GM12875 (cell line): ENCODE data around the gene MAPK10.

ENCODE experiments used
- H3K4me3 ChIP-seq: one replicate; pipeline ENCODE4 v1.5.1; 2011; ENCODE audit warnings: low read depth, low read length, control low read depth
- TF ChIP-seq, protein P1 (sequence below): IDR thresholded peaks from 2 replicates; pipeline ENCODE4 v1.5.1; 2011; ENCODE audit warnings: low read depth, mild to moderate bottlenecking, control low read depth, inconsistent platforms, low read length, moderate library complexity, borderline replicate concordance; ENCODE audit not compliant: insufficient read depth

The MAPK10 gene

DNA sequence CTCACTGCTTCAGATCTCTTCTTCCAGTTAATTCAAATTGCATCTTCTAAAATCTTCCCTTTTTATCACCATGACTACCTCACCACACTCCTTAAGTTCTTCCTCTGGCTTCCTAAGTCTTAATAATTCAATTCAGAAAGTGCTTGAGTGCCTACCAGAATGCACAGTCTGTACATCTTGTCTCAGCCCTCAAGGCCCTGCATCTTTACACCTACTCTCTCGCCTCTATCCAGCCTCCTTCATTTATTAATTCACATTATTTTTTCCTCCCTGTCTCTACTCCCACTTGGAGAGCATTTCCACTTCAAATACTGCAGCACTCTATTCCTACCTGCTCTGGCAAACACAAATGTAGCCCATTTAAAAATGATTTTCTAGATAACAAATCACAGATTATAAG lies 90.5 kb downstream of the MAPK10 start:
- TF ChIP-seq, protein P1, sequence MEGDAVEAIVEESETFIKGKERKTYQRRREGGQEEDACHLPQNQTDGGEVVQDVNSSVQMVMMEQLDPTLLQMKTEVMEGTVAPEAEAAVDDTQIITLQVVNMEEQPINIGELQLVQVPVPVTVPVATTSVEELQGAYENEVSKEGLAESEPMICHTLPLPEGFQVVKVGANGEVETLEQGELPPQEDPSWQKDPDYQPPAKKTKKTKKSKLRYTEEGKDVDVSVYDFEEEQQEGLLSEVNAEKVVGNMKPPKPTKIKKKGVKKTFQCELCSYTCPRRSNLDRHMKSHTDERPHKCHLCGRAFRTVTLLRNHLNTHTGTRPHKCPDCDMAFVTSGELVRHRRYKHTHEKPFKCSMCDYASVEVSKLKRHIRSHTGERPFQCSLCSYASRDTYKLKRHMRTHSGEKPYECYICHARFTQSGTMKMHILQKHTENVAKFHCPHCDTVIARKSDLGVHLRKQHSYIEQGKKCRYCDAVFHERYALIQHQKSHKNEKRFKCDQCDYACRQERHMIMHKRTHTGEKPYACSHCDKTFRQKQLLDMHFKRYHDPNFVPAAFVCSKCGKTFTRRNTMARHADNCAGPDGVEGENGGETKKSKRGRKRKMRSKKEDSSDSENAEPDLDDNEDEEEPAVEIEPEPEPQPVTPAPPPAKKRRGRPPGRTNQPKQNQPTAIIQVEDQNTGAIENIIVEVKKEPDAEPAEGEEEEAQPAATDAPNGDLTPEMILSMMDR = no peak
- no peak overlapping the region for H3K4me3 ChIP-seq

GRCh38 chr4:86264241-86264640 lies 95.6 kb downstream of the MAPK10 start:
- H3K4me3 ChIP-seq = no peak overlapping the region
- TF ChIP-seq, protein P1 = no peak

- TF ChIP-seq, protein P1 = no peak
- H3K4me3 ChIP-seq = no peak overlapping the region
Measured at GRCh38 chr4:86261636-86262035, 98.2 kb downstream of the MAPK10 start.

- TF ChIP-seq, protein P1 = no peak
- no peak overlapping the region for H3K4me3 ChIP-seq
Measured at GRCh38 chr4:86256086-86256485, 103.8 kb downstream of the MAPK10 start.

- no peak overlapping the region for H3K4me3 ChIP-seq
- TF ChIP-seq, protein P1 = no peak
Measured at GRCh38 chr4:86250619-86251018, 109.2 kb downstream of the MAPK10 start.

DNA sequence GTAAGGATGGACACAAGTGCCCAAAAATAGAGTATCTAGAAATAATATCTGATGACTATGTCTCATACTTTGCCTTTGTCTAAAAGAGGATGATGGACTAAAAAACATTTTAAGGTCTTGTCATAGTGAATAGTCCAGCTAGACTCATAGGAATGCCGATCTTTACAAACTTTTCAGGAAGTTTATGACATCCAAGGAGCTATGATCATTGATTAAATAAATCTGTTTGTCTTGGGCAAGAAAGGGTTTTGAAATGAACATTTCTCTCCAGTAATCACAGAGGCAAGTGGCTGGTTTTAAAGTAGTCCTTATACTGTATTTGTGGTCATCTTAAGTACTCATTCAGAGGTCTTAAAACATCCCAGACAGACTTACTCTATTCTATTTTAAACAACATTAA lies 109.8 kb downstream of the MAPK10 start:
- H3K4me3 ChIP-seq = no peak overlapping the region
- TF ChIP-seq, protein P1 = no peak

- TF ChIP-seq, protein P1 = no peak
- H3K4me3 ChIP-seq = no peak overlapping the region
Measured at GRCh38 chr4:86249074-86249473, 110.8 kb downstream of the MAPK10 start.
